Spleen (tissue), 7 donors: Measurements from ENCODE around the gene ZMYM2.

Experiments
- CTCF ChIP-seq, 11 experiments: fragments of 200-600 bp in 7 of 11; fragments of 450-650 bp in 4 of 11; sonication (generic) in 4 of 11; IDR thresholded peaks in 8 of 11; conservative IDR thresholded peaks in 3 of 11; 1 replicate in 7 of 11; 2 replicates in 4 of 11; pipeline versions ENCODE4 v1.4.0 to v1.8.0; 2016 to 2021; ENCODE audit warnings: antibody characterized with exemption in 11 of 11, inconsistent platforms in 4 of 11, mild to moderate bottlenecking in 1 of 11
- POLR2A ChIP-seq, 3 donors: fragments of 450-650 bp; IDR thresholded peaks; one replicate each; pipeline ENCODE4 v1.5.1; 2017; ENCODE audit warnings: antibody characterized with exemption in 3 of 3, mild to moderate bottlenecking in 1 of 3
- donor health status: DM: no; HTN: no; CAD: no; lungs with moderate emphysema.
- donor health status: DM: no; HTN: no; CAD: no.
- donor health status: DM: no; HTN: no; CAD: no.

- TF ChIP-seq POLR2A (IDR thresholded peaks at IDR 0.05) = no peak
- no peak for TF ChIP-seq CTCF (IDR thresholded peaks at IDR 0.05 in 8 of 11, conservative IDR thresholded peaks at IDR 0.05 in 3 of 11)
Measured at GRCh38 chr13:20119960-20120359, 161.4 kb downstream of the ZMYM2 start.
